Heart left ventricle (tissue), 16 donors: ENCODE data around the gene AJAP1. TPM values are rescaled to one million over a fixed set of nuclear protein-coding genes. Genes with fewer than 3 reads are reported as not detected.

Experiments
- ATAC-seq, 4 donors: fragments of 200-7000 bp; cut with Tn5 transposase; one replicate each; pipeline ENCODE4 v1.9.1; 2020 to 2022; ENCODE audit warnings: moderate library complexity in 4 of 4, mild to moderate bottlenecking in 3 of 4, moderate number of reproducible peaks in 1 of 4
- DNase-seq, 5 donors: peaks; one replicate each; pipeline ENCODE4 v3.0.0-alpha.2; 2020
- H3K27ac ChIP-seq, 12 donors: fragments of 200-600 bp; sonication (generic) in 4 of 12; one replicate each; pipeline versions ENCODE4 v1.5.0 to v1.8.0; 2016 to 2022; ENCODE audit warnings: mild to moderate bottlenecking in 2 of 12
- H3K27me3 ChIP-seq, 9 donors: fragments of 200-600 bp; sonication (generic) in 2 of 9; one replicate each; pipeline versions ENCODE4 v1.5.1 to v1.8.0; 2016 to 2022; ENCODE audit warnings: mild to moderate bottlenecking in 3 of 9
- H3K36me3 ChIP-seq, 9 donors: fragments of 200-600 bp; sonication (generic) in 2 of 9; one replicate each; pipeline versions ENCODE4 v1.5.0 to v1.8.0; 2018 to 2022; ENCODE audit warnings: mild to moderate bottlenecking in 2 of 9
- H3K4me1 ChIP-seq, 12 donors: fragments of 200-600 bp; sonication (generic) in 4 of 12; one replicate each; pipeline versions ENCODE4 v1.5.0 to v1.8.0; 2016 to 2022; ENCODE audit warnings: mild to moderate bottlenecking in 3 of 12
- H3K4me3 ChIP-seq, 12 donors: fragments of 200-600 bp; sonication (generic) in 4 of 12; one replicate each; pipeline versions ENCODE4 v1.5.0 to v1.8.0; 2017 to 2022; ENCODE audit warnings: mild to moderate bottlenecking in 9 of 12, moderate library complexity in 4 of 12
- H3K9me3 ChIP-seq, 12 donors: fragments of 200-600 bp; sonication (generic) in 4 of 12; one replicate each; pipeline versions ENCODE4 v1.5.0 to v1.8.0; 2016 to 2022; ENCODE audit warnings: mild to moderate bottlenecking in 1 of 12
- CTCF ChIP-seq, 12 donors: fragments of 200-600 bp; sonication (generic) in 4 of 12; IDR thresholded peaks; one replicate each; pipeline versions ENCODE4 v1.5.0 to v1.8.0; 2018 to 2022; ENCODE audit warnings: antibody characterized with exemption in 12 of 12, mild to moderate bottlenecking in 5 of 12
- POLR2A ChIP-seq, 2 donors: fragments of 450-650 bp; IDR thresholded peaks; one replicate each; pipeline ENCODE4 v1.6.1; 2017; ENCODE audit warnings: antibody characterized with exemption in 2 of 2, mild to moderate bottlenecking in 2 of 2, moderate library complexity in 2 of 2
- WGBS, 4 donors: extraction: QIAGEN DNeasy Blood & Tissue Kit in 2 of 4; methylation state at CpG; one replicate each; pipeline versions ENCODE4 v1.1.5 to v1.1.7; 2013 to 2018; 5-methylcytosine and 5-hydroxymethylcytosine counted together
- intact Hi-C, 10 donors: fragments of 100-400 bp; cut with DNase I; formaldehyde crosslinking; loops; one replicate each; pipeline versions ENCODE4 v1.11.1 to v1.14.2; 2022
- polyA plus RNA-seq, 2 donors: library from polyadenylated mRNA; stranded (reverse); fragments of 200-250 nt; gene quantifications; one replicate each; pipeline ENCODE4 v1.2.3, GENCODE V29; 2013
- total RNA-seq, 9 donors: library from RNA; depleted of rRNA in 2 of 9; stranded (reverse); fragments of >200 nt in 2 of 9; fragmentation: NEBNext Ultra II Directional in 3 of 9; extraction: Animal tissue kit (Norgen Biotek cat#: 25700) in 3 of 9; gene quantifications; one replicate each; pipeline versions ENCODE4 v1.1.0 to v1.2.4, GENCODE V29; 2016 to 2023
- donor health status: ischemic (EF 13 %, LVEDD 7.1; RV severe dilation, severe dysfunction).
- donor health status: healthy with polysubstance abuse.
- donor health status: DM: no; HTN: yes; CAD: no.
- donor health status: DM: no; HTN: no; CAD: no.
- donor health status: ischemic (EF 25% LVEDD 6.9; RV normal size, moderate dysfunction).
- donor health status: ischemic (EF 25% LVEDD 5.7; RV mildly dilated, moderate dysfunction).
- donor health status: healthy.
- donor health status: DM: yes; HTN: yes; CAD: no.
- donor health status: ischemic (EF 35%, LVEDD 5.7; RV mildly dilated, moderate dysfunction).
- donor health status: nonischemic (EF 11% LVEDD 7.7; RV severe dilation, severe dysfunction).
- donor health status: DM: yes; HTN: yes; CAD: no.
- donor health status: PGD.
- donor health status: ischemic (EF 29% LVEDD 5.4; RV normal size, mild dysfunction).
- donor health status: nonischemic (EF 23%, LVEDD 6.1; RV moderate dilation, normal function).

Gene AJAP1
- total and polyA plus RNA-seq, 11 donors = 0.01 to 0.67 (median 0.07) TPM; not detected in 2

DNA sequence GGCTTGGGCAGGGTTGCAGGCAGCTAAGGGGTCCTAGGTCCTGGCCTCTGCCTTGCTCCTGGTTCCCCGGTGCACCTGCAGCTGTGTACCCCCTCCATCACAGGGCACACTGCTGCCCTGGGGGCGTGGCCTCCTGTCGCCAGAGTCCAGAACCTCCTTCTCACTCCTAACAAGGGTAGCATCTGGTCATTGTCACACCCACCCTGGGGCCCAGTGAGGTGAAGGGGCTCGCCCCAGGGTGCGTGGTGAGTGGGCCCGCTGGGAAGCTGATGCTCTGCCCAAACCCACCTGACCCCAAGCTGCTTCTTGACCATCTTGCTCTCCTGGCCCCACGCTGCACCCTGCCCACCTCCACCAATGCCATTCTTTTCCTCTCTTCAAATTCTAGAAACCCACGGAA, 44.5 kb downstream of the AJAP1 start:
- 67 to 78% (median 71%) methylated on average over 6 to 8 of the region's 8 CpGs for WGBS, 4 donors
- peaks cover 0 to 24% (median 0%) of the 10 kb centered on the region in 9 donors for H3K27me3 ChIP-seq
- TF ChIP-seq POLR2A (IDR thresholded peaks at IDR 0.05) (no peak), CTCF (IDR thresholded peaks at IDR 0.05) (no peak)

GRCh38 chr1:4699376-4700301, 45.2 kb downstream of the AJAP1 start:
- Histone ChIP-seq H3K36me3 (no peaks in the 10 kb centered on the region), H3K27me3 (peaks cover 0 to 24% (median 0%) of the 10 kb centered on the region in 9 donors), H3K4me3 (no peak overlapping the region), H3K4me1 (no peaks in the 10 kb centered on the region), H3K27ac (no peak overlapping the region), H3K9me3 (peaks cover 0 to 4% (median 0%) of the 10 kb centered on the region in 12 donors)
- no peak for DNase-seq
- intact Hi-C loops = no loop called here
- ATAC-seq = no peak
- 63 to 73% (median 69%) methylated on average over 21 of the region's 21 CpGs for WGBS, 4 donors
- TF ChIP-seq CTCF (IDR thresholded peaks at IDR 0.05) = no peak
- TF ChIP-seq POLR2A (IDR thresholded peaks at IDR 0.05) = no peak

More for the DNA sequence above, 44.5 kb downstream of the AJAP1 start:
- Histone ChIP-seq H3K4me1 (no peaks in the 10 kb centered on the region), H3K36me3 (no peaks in the 10 kb centered on the region), H3K4me3 (no peak overlapping the region), H3K27ac (no peak overlapping the region), H3K9me3 (peaks cover 0 to 4% (median 0%) of the 10 kb centered on the region in 12 donors)
- ATAC-seq (no peak), DNase-seq (peak in 1 of 5 donors; percentile 32)
- intact Hi-C loops = no loop called here

- Histone ChIP-seq H3K27me3 (peaks cover 0 to 24% (median 0%) of the 10 kb centered on the region in 9 donors), H3K36me3 (no peaks in the 10 kb centered on the region), H3K4me1 (no peaks in the 10 kb centered on the region), H3K4me3 (no peak overlapping the region), H3K27ac (no peak overlapping the region), H3K9me3 (no peaks in the 10 kb centered on the region)
- ATAC-seq (no peak), DNase-seq (peak in 1 of 5 donors; percentile 24)
- intact Hi-C loops = no loop called here
- TF ChIP-seq CTCF (IDR thresholded peaks at IDR 0.05) (no peak), POLR2A (IDR thresholded peaks at IDR 0.05) (no peak)
- 50 to 67% (median 58%) methylated on average over 12 to 13 of the region's 13 CpGs for WGBS, 4 donors
Measured at GRCh38 chr1:4700801-4701200, 46.4 kb downstream of the AJAP1 start.

GRCh38 chr1:4701276-4701675, 46.9 kb downstream of the AJAP1 start:
- intact Hi-C loops = no loop called here
- no peaks in the 10 kb centered on the region for H3K36me3 ChIP-seq
- no peak for TF ChIP-seq CTCF (IDR thresholded peaks at IDR 0.05)
- no peak for TF ChIP-seq POLR2A (IDR thresholded peaks at IDR 0.05)
- no peaks in the 10 kb centered on the region for H3K9me3 ChIP-seq
- no peak overlapping the region for H3K27ac ChIP-seq
- H3K4me3 ChIP-seq = no peak overlapping the region
- H3K27me3 ChIP-seq = peaks cover 0 to 21% (median 0%) of the 10 kb centered on the region in 9 donors
- peak in 1 of 5 donors; percentile 8 for DNase-seq
- H3K4me1 ChIP-seq = no peaks in the 10 kb centered on the region
- WGBS, 4 donors = 79 to 91% (median 83%) methylated on average over 4 to 9 of the region's 9 CpGs
- no peak for ATAC-seq
